Anterior cingulate cortex (tissue), 58 donors: Measurements from ENCODE around the gene NAPG.
"Not testable (repeated sequence)": the region's sequence is repeated elsewhere in the genome, so short reads cannot be mapped to it uniquely, and the experiment has no call there.

Experiments used
- DNase-seq, 58 donors: peaks; one replicate each; lab custom pipeline; 2025; lab: John Stamatoyannopoulos, UW

NAPG gene

GRCh38 chr18:10525697-10526560 lies at the start of gene NAPG:
Gene NAPG (plus strand): TSS chr18:10526027. CDS start chr18:10526103, 76 bp downstream.
- peak; percentile 32 to 92 (median 86) for DNase-seq

GRCh38 chr18:10476338-10476791 lies 49.5 kb upstream of the NAPG start:
- peak in 4 of 58 donors; percentile 33 to 71 (median 52) for DNase-seq

- DNase-seq: no peak
Observed at GRCh38 chr18:10477121-10477862, 48.5 kb upstream of the NAPG start.

DNA sequence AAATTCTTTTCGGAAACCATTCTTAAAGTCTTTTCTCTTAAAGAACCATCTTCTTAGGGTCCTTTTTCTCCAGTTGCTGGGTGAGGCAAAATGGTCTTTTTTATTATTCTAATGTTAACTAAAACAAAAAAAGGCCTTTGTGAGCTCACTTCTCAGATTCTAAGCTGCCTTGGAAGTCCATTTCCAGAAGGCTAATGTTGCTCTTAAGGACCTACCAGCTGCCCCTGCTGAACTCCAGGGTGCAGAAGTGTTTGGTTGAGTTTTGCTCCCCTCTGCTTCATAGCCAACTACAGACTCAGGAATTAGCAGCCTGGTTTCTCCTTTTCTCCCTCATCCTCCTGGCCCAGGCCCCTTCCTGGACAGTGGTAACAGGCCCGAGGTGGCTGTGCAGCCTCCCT lies 48.0 kb upstream of the NAPG start:
- DNase-seq: no peak

DNA sequence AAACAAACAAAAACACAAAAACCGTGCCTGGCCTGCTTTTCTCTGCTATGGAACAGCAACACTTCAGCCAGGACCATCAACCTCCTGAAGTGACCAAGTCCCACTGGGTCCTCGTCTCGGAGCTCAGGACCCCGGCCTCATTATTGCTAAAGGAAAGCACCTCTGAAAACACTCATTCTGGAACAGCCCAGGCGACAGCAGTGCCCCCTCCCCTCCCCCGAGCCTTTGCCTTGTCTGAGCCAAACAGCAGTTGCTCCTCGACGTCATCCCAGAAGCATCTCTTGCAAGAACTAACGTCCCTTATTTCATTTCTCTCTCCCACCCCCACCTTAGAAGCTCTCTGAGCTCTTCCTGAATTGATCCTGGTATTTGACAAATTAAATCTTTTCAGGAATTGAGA lies 44.0 kb upstream of the NAPG start:
- no peak for DNase-seq

GRCh38 chr18:10482363-10482984 lies 43.4 kb upstream of the NAPG start:
- DNase-seq: no peak

GRCh38 chr18:10482985-10483949 lies 42.6 kb upstream of the NAPG start:
- peak in 7 of 58 donors; percentile 15 to 61 (median 31) for DNase-seq

DNA sequence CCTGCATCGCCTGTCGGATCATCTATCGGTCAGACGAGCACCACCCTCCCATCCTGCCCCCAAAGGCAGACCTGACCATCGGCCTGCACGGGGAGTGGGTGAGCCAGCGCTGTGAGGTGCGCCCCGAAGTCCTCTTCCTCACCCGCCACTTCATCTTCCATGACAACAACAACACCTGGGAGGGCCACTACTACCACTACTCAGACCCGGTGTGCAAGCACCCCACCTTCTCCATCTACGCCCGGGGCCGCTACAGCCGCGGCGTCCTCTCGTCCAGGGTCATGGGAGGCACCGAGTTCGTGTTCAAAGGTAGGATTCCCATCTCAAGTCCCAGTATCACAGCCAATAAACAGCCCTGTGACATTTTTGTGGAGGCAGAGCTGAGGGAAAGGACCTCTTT lies 40.4 kb upstream of the NAPG start:
- no peak for DNase-seq

DNA sequence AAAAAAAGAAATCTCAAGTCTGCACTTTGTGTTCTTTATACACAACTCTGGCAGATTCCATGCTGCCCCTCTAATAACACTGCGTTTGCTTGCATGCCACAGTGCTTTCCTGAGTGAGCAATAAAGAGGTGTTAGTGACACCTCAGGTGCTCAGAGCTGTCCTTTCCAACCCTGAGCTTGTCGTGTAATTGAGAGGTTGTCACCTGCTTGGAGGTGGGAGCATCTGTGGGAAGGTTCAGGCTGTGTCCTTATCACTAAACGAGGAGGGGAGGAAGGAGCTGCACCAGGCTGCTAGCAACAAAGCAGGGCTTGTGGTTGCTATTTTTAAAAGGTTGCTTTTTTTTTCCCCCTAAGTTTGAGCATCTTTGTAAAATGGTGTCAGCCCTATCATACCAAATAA lies 39.5 kb upstream of the NAPG start:
- DNase-seq: no peak

- no peak for DNase-seq
Observed at GRCh38 chr18:10487154-10487553, 38.7 kb upstream of the NAPG start.

DNA sequence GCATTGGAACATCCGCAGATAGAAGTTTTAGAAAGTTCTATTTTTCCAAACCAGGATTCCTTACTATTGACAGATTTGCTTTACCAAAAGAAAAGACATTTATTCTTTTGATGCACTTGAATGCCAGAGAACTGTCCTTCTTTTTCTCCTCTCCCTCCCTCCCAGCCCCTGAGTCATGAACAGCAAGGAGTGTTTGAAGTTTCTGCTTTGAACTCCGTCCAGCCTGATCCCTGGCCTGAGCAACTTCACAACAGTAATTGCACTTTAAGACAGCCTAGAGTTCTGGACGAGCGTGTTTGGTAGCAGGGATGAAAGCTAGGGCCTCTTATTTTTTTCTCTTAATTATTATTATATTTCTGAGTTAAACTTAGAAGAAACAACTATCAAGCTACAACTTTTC lies 37.8 kb upstream of the NAPG start:
- DNase-seq: peak in 2 of 58 donors; percentile 21 to 28

DNA sequence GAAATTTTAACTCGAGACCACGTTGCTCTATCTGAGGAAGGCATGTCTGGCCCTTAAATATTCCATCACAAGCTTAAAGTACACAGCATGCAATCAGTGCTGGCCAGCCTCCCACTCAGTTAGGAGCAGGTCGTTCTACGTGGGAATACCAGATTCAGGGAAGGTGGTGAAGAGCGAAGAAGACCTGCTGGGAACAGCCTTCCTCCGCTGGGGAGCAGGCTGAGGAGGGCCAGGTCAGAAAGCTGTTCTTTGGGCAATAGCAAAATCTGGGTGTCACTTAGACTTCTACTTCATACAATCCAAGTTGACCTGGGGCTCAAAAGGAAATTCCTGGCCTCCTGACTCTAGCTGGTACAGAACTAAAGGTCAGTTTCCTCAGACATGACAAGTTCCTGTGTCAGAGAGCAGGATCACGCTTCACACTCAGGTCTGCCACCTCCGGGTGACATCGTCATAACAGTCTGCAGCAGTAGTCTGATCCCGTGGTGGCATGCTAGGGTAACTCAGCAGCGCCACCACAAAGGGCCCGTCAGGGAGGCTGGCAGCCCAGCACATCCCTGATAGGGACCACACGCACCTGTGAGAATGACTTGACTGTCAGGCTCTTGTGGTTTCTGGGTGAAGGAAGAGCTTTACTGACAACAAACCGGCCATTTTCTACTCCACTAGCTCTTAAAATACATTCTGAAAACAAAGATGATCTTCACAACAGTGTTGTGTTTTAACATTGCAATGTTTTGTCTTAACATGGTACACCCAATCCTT lies 35.2 kb upstream of the NAPG start:
- peak in 15 of 58 donors; percentile 19 to 60 (median 41) for DNase-seq

- no peak for DNase-seq
Observed at GRCh38 chr18:10495936-10496335, 29.9 kb upstream of the NAPG start.

GRCh38 chr18:10497206-10497749 lies 28.5 kb upstream of the NAPG start:
- DNase-seq: no peak

DNA sequence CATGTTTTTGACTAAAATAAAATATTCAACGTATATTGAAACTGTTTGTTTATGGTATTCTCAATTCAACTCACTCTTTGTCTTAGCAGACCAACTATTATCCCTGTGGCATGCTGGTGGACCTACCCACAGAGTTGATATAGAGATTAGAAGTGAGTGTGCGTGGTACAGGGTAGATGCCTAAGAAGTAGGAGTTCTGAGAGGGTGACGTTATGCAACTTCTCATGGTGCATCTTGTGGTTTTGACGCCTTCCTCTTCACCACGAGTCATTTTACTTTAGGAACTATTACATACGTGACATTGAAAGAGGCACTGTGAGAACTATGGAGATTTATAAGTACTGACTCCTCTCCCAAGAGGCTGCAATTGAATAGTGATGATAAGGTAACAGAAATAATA lies 26.6 kb upstream of the NAPG start:
- DNase-seq: no peak

GRCh38 chr18:10500038-10500437 lies 25.8 kb upstream of the NAPG start:
- DNase-seq: no peak

DNA sequence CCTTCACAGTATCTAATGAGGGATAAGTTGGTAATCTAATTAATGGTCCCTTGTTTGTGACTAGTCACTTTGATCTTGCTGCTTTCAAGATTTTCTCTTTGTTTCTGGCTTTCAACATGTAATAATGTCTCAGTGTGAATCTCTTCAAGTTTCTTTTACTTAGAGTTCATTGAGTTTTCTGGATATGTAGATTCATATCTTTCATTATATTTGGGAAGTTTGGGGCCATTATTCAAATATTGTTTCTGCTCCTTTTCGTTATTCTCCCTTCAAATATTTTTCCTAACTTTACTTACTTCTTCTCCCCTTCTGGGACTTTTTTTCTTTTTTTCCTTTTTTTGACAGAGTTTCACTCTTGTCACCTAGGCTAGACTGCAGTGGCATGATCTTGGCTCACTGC lies 21.1 kb upstream of the NAPG start:
- no peak for DNase-seq

DNA sequence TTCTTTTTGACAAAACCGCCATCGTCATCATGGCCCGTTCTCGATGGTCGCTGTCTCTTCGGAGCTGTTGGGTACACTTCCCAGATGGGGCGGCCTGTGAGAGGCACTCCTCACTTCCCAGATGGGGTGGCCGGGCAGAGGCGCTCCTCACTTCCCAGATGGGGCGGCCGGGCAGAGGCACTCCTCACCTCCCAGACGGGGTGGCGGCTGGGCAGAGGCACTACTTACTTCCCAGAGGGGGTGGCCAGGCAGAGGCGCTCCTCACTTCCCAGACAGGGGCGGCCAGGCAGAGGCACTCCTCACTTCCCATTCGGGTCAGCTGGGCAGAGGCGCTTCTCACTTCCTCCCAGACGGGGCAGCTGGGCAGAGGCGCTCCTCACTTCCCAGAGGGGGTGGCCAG lies 19.9 kb upstream of the NAPG start:
- DNase-seq: not testable (repeated sequence)

- no peak for DNase-seq
Observed at GRCh38 chr18:10508591-10508990, 17.2 kb upstream of the NAPG start.
